Pancreas (tissue), 10 donors: ENCODE data around the gene SARS2. TPM values are rescaled to one million over a fixed set of nuclear protein-coding genes. Genes with fewer than 3 reads are reported as not detected.
"Not testable (repeated sequence)": the region's sequence is repeated elsewhere in the genome, so short reads cannot be mapped to it uniquely, and the experiment has no call there.

ENCODE experiments used
- ATAC-seq, 4 donors: fragments of 200-7000 bp; cut with Tn5 transposase; one replicate each; pipeline versions ENCODE4 v1.8.0 to v1.9.1; 2020; ENCODE audit warnings: mild to moderate bottlenecking in 4 of 4, moderate library complexity in 4 of 4
- DNase-seq, 6 donors: peaks; one replicate each; pipeline ENCODE4 v3.0.0-alpha.2; 2020
- FAIRE-seq: peaks from 2 replicates; lab custom pipeline; 2012; peaks lifted over from hg19 to GRCh38; lab: Jason Lieb, UNC
- H3K27ac ChIP-seq, 4 donors: fragments of 200-600 bp; sonication (generic); 1 replicate in 3 of 4; 2 replicates in 1 of 4; pipeline versions ENCODE4 v1.5.0 to v1.8.0; 2020
- H3K27me3 ChIP-seq, 4 donors: fragments of 200-600 bp; one replicate each; pipeline ENCODE4 v1.8.0; 2021
- H3K36me3 ChIP-seq, 3 donors: fragments of 200-600 bp; sonication (generic) in 1 of 3; one replicate each; pipeline versions ENCODE4 v1.5.0 to v1.8.0; 2020 to 2021
- H3K4me1 ChIP-seq, 3 donors: fragments of 200-600 bp; one replicate each; pipeline ENCODE4 v1.8.0; 2021
- H3K4me3 ChIP-seq, 4 donors: fragments of 200-600 bp; sonication (generic) in 2 of 4; one replicate each; pipeline versions ENCODE4 v1.5.0 to v1.8.0; 2020 to 2021
- H3K9me3 ChIP-seq, 4 donors: fragments of 200-600 bp; one replicate each; pipeline ENCODE4 v1.8.0; 2021
- CTCF ChIP-seq, 4 donors: fragments of 200-600 bp; sonication (generic) in 3 of 4; IDR thresholded peaks; one replicate each; pipeline versions ENCODE4 v1.5.0 to v1.8.0; 2021; ENCODE audit warnings: antibody characterized with exemption in 4 of 4
- WGBS, 2 donors: extraction: QIAGEN DNeasy Blood & Tissue Kit; methylation state at CpG; one replicate each; pipeline ENCODE4 v1.1.7; 2013; 5-methylcytosine and 5-hydroxymethylcytosine counted together
- intact Hi-C, 3 donors: fragments of 100-400 bp; cut with DNase I; formaldehyde crosslinking; loops; one replicate each; pipeline versions ENCODE4 v1.11.1 to v1.14.2; 2022
- polyA plus RNA-seq, 2 donors: library from polyadenylated mRNA; stranded (reverse); fragments of 200-250 nt; gene quantifications; one replicate each; pipeline ENCODE4 v1.2.3, GENCODE V29; 2013
- total RNA-seq, 6 donors: library from RNA; stranded (reverse); fragmentation: NEBNext Ultra II Directional in 4 of 6; extraction: Animal tissue kit (Norgen Biotek cat#: 25700) in 4 of 6; gene quantifications; one replicate each; pipeline versions ENCODE4 v1.2.1 to v1.2.4, GENCODE V29; 2021 to 2023
- donor health status: healthy with polysubstance abuse.
- donor health status: DM: no; HTN: no; CAD: no; lungs with moderate emphysema.
- donor health status: DM: no; HTN: no; CAD: no.
- donor health status: control.
- donor health status: control.
- donor health status: Bipolar disorder and iron deficiency.
- donor health status: DM: yes; HTN: yes; CAD: no.
- donor health status: DM: no; HTN: no; CAD: no.
- donor health status: DM: no; HTN: no; CAD: no.
- donor health status: DM: yes; HTN: yes; CAD: no.

Gene SARS2
- total and polyA plus RNA-seq, 8 donors, result 8.8 to 80.6 (median 15.4) TPM

- no peak for TF ChIP-seq CTCF (IDR thresholded peaks at IDR 0.05)
- ATAC-seq, result no peak
- Histone ChIP-seq H3K27me3 (no peaks in the 10 kb centered on the region), H3K4me3 (no peak overlapping the region), H3K36me3 (no peaks in the 10 kb centered on the region), H3K9me3 (no peaks in the 10 kb centered on the region), H3K4me1 (peaks cover 0 to 6% (median 0%) of the 10 kb centered on the region in 3 donors), H3K27ac (no peak overlapping the region)
- intact Hi-C loops, result no loop called here
- 84 to 87% methylated on average over 12 of the region's 12 CpGs for WGBS, 2 donors
- no peak for DNase-seq
- no peak for FAIRE-seq
These were observed 40.3 kb upstream of the SARS2 start for GRCh38 chr19:38970664-38971532.

- 94 to 99% methylated on average over 5 of the region's 5 CpGs for WGBS, 2 donors
- intact Hi-C loops, result not testable (repeated sequence)
These were observed 35.6 kb upstream of the SARS2 start for GRCh38 chr19:38966149-38966548.

GRCh38 chr19:38964738-38965137 lies 34.2 kb upstream of the SARS2 start:
- H3K27me3 ChIP-seq, result no peaks in the 10 kb centered on the region
- H3K4me1 ChIP-seq, result no peaks in the 10 kb centered on the region
- no peaks in the 10 kb centered on the region for H3K36me3 ChIP-seq
- TF ChIP-seq CTCF (IDR thresholded peaks at IDR 0.05), result no peak
- ATAC-seq, result no peak
- no peak overlapping the region for H3K27ac ChIP-seq
- H3K4me3 ChIP-seq, result no peak overlapping the region
- 92 to 94% methylated on average over 2 of the region's 2 CpGs for WGBS, 2 donors
- no peak for DNase-seq
- FAIRE-seq, result no peak
- no peaks in the 10 kb centered on the region for H3K9me3 ChIP-seq
- intact Hi-C loops, result no loop called here

More at GRCh38 chr19:38966149-38966548, 35.6 kb upstream of the SARS2 start:
- not testable (repeated sequence) for H3K27me3 ChIP-seq, H3K4me1 ChIP-seq, H3K36me3 ChIP-seq, H3K9me3 ChIP-seq, DNase-seq, FAIRE-seq, H3K27ac ChIP-seq, H3K4me3 ChIP-seq, ATAC-seq

GRCh38 chr19:38959618-38960017 lies 29.1 kb upstream of the SARS2 start:
- ATAC-seq, result no peak
- 76 to 82% methylated on average over 5 of the region's 5 CpGs for WGBS, 2 donors
- intact Hi-C loops, result no loop called here
- no peak for TF ChIP-seq CTCF (IDR thresholded peaks at IDR 0.05)
- Histone ChIP-seq H3K4me3 (no peak overlapping the region), H3K4me1 (no peaks in the 10 kb centered on the region), H3K27ac (no peak overlapping the region), H3K9me3 (no peaks in the 10 kb centered on the region), H3K27me3 (no peaks in the 10 kb centered on the region), H3K36me3 (no peaks in the 10 kb centered on the region)
- FAIRE-seq, result no peak
- no peak for DNase-seq

GRCh38 chr19:38958301-38958700 lies 27.7 kb upstream of the SARS2 start:
- 87 to 97% methylated on average over 2 of the region's 2 CpGs for WGBS, 2 donors
- no peaks in the 10 kb centered on the region for H3K4me1 ChIP-seq

More at GRCh38 chr19:38958301-38958700, 27.7 kb upstream of the SARS2 start:
- Histone ChIP-seq H3K27me3 (no peaks in the 10 kb centered on the region), H3K4me3 (no peak overlapping the region), H3K36me3 (no peaks in the 10 kb centered on the region), H3K27ac (no peak overlapping the region), H3K9me3 (no peaks in the 10 kb centered on the region)
- DNase-seq, result no peak
- FAIRE-seq, result no peak
- TF ChIP-seq CTCF (IDR thresholded peaks at IDR 0.05), result no peak
- no peak for ATAC-seq
- intact Hi-C loops, result no loop called here
